Activated B cell treated with CpG ODN at 0.5 μM for 24 hours (primary cell): Measurements from ENCODE around the gene SFMBT1. TPM values are rescaled to one million over a fixed set of nuclear protein-coding genes. Genes with fewer than 3 reads are reported as not detected.
"Not testable (repeated sequence)": the region's sequence is repeated elsewhere in the genome, so short reads cannot be mapped to it uniquely, and the experiment has no call there.

Source experiments
- ATAC-seq: fragments of 200-7000 bp; cut with Tn5 transposase; one replicate; pipeline ENCODE4 v1.10.0; 2021; ENCODE audit warnings: low read depth, mild to moderate bottlenecking, moderate library complexity
- CTCF ChIA-PET: fragments of 350-600 bp; sonication (Branson Sonifier 250); formaldehyde crosslinking; loops from one replicate; lab custom pipeline; 2021; ENCODE audit warnings: antibody characterized with exemption; lab: Charles Lee
- POLR2A ChIA-PET: fragments of 350-600 bp; sonication (Branson Sonifier 250); formaldehyde crosslinking; loops from one replicate; lab custom pipeline; 2021; ENCODE audit warnings: antibody characterized with exemption; lab: Charles Lee
- DNase-seq: peaks from one replicate; pipeline ENCODE4 v3.0.0; 2022
- H3K27ac Mint-ChIP-seq: one replicate; pipeline ENCODE4 v1.8.0; 2020; ENCODE audit warnings: mixed read lengths
- H3K27me3 Mint-ChIP-seq: one replicate; pipeline ENCODE4 v1.8.0; 2021; ENCODE audit warnings: mixed read lengths
- H3K36me3 Mint-ChIP-seq: one replicate; pipeline ENCODE4 v1.8.0; 2021; ENCODE audit warnings: low read depth, mixed read lengths
- H3K4me1 Mint-ChIP-seq: one replicate; pipeline ENCODE4 v1.8.0; 2021; ENCODE audit warnings: mixed read lengths
- H3K4me3 Mint-ChIP-seq: one replicate; pipeline ENCODE4 v1.8.0; 2020; ENCODE audit warnings: mild to moderate bottlenecking, mixed read lengths
- H3K9me3 Mint-ChIP-seq: one replicate; pipeline ENCODE4 v1.8.0; 2020; ENCODE audit warnings: mixed read lengths
- intact Hi-C: fragments of 100-400 bp; cut with micrococcal nuclease; formaldehyde crosslinking; loops from one replicate; pipeline ENCODE4 v1.15.1; 2024
- total RNA-seq: library from RNA; stranded (reverse); gene quantifications from 2 replicates; pipeline ENCODE4 v1.2.3, GENCODE V29; 2022
- TF ChIP-seq, protein P1 (sequence below): fragments of 200-600 bp; IDR thresholded peaks from one replicate; pipeline ENCODE4 v1.8.0; 2022; ENCODE audit warnings: antibody characterized with exemption, mild to moderate bottlenecking

SFMBT1 gene
- total RNA-seq, 1 donor from 2014 or later = 31.6 TPM

DNA sequence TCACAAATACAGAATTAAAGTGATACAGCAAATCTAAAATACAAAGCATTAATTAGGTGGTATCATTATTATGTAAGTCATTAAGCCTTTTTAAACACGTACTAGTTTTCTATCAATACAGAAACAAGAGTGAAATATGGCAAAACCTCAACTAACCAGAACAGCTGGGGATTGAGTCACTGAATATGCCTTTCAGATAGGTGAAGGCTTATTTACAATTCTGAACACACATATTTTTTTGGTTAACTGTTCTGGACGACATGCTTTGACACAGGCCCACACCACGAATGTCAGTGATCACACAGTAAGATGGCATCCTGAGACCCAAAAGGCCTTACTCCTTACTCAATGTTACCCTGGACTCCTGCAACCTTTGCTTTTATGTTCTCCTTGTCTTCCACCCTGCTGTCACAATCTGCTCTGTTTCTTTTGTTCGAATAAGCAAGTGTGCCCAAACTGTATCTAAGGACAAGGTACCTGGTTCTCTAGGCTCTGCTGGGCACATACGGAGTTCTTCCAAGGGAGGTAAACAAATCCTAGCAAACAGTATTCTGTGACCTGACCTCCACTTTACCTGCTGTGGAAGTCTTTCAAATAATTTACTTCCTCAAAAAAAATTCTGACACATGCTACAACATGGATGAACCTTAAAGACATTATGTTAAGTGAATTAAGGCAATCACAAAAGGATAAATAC is 7.0 kb downstream of the SFMBT1 start:
- no peak for DNase-seq
- no peak overlapping the region for H3K4me3 Mint-ChIP-seq

DNA sequence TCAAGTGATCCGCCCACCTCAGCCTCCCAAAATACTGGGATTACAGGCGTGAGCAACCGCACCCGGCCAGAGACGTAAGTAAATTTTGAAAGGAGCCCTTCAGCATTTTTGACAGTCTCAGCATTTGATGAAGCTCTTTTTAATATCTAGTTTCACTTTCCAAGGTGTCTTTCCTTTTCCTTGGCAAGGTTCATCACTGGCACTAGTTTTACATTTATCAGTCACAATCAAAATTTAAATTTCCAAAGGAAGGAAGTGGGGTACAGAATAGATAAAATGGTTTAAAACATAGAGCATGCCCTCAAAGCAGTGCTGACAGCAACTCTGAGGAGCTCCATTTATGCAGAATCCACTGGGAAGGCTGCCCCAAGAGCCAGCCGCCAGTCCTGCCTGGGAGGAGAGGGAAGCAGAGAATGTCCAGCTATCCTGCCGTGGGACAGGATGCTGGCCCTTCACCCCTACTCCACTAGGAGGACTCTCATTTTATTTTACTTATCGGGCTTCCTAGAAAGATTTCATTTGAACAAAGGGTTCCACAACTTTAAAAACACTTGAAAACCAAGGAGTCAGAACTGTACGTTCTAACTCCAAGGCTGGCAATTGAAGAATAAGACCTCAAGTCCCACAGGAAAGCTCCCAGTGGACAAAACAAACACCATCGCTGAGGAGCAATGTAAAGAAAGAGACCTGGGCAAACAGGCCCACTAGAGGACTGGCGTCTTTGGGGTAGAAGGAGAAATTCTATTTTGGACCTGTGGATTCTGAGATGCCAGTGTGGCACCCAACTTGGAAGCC is 9.9 kb downstream of the SFMBT1 start:
- DNase-seq (no peak), ATAC-seq (no peak)
- H3K4me3 Mint-ChIP-seq = no peak overlapping the region
- intact Hi-C loops = no loop called here
- peaks cover 38% of the 10 kb centered on the region for H3K4me1 Mint-ChIP-seq
- POLR2A ChIA-PET = interaction anchor here (1.5 kb wide), 1 partner anchor 10 kb away, joined by 5 read pairs; the partner anchor contains the start of gene SFMBT1
- no peaks in the 10 kb centered on the region for H3K36me3 Mint-ChIP-seq
- H3K27me3 Mint-ChIP-seq = no peaks in the 10 kb centered on the region
- H3K9me3 Mint-ChIP-seq = no peaks in the 10 kb centered on the region
- TF ChIP-seq, protein P1, sequence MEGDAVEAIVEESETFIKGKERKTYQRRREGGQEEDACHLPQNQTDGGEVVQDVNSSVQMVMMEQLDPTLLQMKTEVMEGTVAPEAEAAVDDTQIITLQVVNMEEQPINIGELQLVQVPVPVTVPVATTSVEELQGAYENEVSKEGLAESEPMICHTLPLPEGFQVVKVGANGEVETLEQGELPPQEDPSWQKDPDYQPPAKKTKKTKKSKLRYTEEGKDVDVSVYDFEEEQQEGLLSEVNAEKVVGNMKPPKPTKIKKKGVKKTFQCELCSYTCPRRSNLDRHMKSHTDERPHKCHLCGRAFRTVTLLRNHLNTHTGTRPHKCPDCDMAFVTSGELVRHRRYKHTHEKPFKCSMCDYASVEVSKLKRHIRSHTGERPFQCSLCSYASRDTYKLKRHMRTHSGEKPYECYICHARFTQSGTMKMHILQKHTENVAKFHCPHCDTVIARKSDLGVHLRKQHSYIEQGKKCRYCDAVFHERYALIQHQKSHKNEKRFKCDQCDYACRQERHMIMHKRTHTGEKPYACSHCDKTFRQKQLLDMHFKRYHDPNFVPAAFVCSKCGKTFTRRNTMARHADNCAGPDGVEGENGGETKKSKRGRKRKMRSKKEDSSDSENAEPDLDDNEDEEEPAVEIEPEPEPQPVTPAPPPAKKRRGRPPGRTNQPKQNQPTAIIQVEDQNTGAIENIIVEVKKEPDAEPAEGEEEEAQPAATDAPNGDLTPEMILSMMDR = no peak
- no peak overlapping the region for H3K27ac Mint-ChIP-seq
- CTCF ChIA-PET = interaction anchor here (0.8 kb wide), 1 partner anchor 12 kb away, joined by 3 read pairs; no protein-coding TSS in a partner anchor

More for the DNA sequence above, 7.0 kb downstream of the SFMBT1 start:
- intact Hi-C loops = no loop called here
- ChIA-PET CTCF (no interaction called here), POLR2A (no interaction called here)
- Mint-ChIP-seq H3K27ac (no peak overlapping the region), H3K9me3 (no peaks in the 10 kb centered on the region), H3K27me3 (no peaks in the 10 kb centered on the region), H3K4me1 (peaks cover 37% of the 10 kb centered on the region), H3K36me3 (no peaks in the 10 kb centered on the region)
- TF ChIP-seq, protein P1 = no peak
- no peak for ATAC-seq

DNA sequence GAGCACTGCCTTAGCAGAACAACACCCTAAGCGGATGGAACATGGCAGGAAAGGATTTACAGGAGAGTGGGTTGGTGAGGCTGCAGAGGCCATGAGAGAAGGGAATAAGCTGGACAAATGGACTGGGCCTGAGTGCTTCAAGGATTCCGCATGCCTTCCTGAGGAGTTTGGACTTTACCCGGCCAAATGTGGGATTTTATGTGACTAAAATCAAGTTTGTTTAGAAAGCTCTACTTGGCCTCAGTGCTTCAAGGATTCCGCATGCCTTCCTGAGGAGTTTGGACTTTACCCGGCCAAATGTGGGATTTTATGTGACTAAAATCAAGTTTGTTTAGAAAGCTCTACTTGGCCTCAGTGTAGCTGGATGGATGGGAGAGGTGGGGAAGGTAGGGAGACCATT is 10.9 kb downstream of the SFMBT1 start:
- H3K4me1 Mint-ChIP-seq = peaks cover 38% of the 10 kb centered on the region
- ATAC-seq, H3K36me3 Mint-ChIP-seq, DNase-seq, H3K9me3 Mint-ChIP-seq, intact Hi-C loops, H3K27ac Mint-ChIP-seq, H3K4me3 Mint-ChIP-seq, CTCF ChIA-PET, H3K27me3 Mint-ChIP-seq: not testable (repeated sequence)
- POLR2A ChIA-PET = interaction anchor here (1.5 kb wide), 1 partner anchor 11 kb away, joined by 5 read pairs; the partner anchor contains the start of gene SFMBT1

DNA sequence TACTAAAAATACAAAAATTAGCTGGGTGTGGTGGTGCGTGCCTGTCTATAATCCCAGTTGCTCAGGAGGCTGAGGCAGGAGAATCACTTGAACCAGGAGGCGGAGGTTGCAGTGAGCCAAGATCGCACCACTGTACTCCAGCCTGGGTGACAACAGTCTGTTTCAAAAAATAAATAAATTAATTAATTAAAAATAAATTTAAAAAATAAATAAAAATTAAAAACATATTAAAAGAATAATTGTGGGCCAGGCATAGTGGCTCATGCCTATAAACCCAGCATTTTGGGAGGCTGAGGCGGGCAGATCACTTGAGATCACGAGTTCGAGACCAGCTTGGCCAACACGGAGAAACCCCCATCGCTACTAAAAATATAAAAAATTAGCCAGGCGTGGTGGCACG is 11.5 kb downstream of the SFMBT1 start:
- H3K36me3 Mint-ChIP-seq, ATAC-seq, DNase-seq, CTCF ChIA-PET, H3K9me3 Mint-ChIP-seq, POLR2A ChIA-PET, H3K27ac Mint-ChIP-seq, H3K27me3 Mint-ChIP-seq, H3K4me3 Mint-ChIP-seq: not testable (repeated sequence)
- intact Hi-C loops = loop anchor here (5.0 kb wide), 1 partner anchor 82 kb away; no protein-coding TSS in a partner anchor
- H3K4me1 Mint-ChIP-seq = peaks cover 38% of the 10 kb centered on the region

DNA sequence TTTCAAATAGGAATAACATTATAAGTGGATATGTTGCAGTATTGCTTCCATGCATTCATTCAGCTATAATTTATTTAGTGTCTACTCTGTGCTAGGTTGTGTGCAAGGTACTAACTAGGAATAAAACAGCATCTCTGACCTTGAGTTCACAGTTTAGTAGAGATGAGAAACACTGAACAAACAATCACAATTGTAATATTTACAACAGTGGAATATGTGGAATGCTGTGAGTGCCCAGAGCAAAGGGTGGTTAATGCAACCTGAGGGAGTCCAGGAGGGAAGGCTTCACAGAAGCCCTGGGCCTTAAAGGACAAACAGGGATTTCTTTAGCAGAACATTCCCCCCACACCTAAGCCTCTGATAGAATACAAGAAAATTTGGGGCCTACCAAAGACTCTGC is 13.3 kb downstream of the SFMBT1 start:
- POLR2A ChIA-PET = interaction anchor here (0.6 to 2.2 kb wide), 3 partner anchors 11 to 257 kb away, joined by 4 to 9 read pairs (median 6); partner anchors contain the start of gene SFMBT1
- no peak overlapping the region for H3K27ac Mint-ChIP-seq
- peaks cover 36% of the 10 kb centered on the region for H3K4me1 Mint-ChIP-seq

More for the DNA sequence above, 13.3 kb downstream of the SFMBT1 start:
- intact Hi-C loops = loop anchor here (5.0 kb wide), 1 partner anchor 80 kb away; no protein-coding TSS in a partner anchor
- no peaks in the 10 kb centered on the region for H3K27me3 Mint-ChIP-seq
- TF ChIP-seq, protein P1 = no peak
- no peaks in the 10 kb centered on the region for H3K9me3 Mint-ChIP-seq
- DNase-seq = no peak
- CTCF ChIA-PET = no interaction called here
- no peak for ATAC-seq
- no peak overlapping the region for H3K4me3 Mint-ChIP-seq
- no peaks in the 10 kb centered on the region for H3K36me3 Mint-ChIP-seq
